Thoracic aorta (tissue), 2 donors: ENCODE measurements around the gene IL2. TPM values are rescaled to one million over a fixed set of nuclear protein-coding genes. Genes with fewer than 3 reads are reported as not detected.

ENCODE experiments used
- ATAC-seq: fragments of 150-250 bp; one replicate; pipeline ENCODE4 v1.8.0; 2017; ENCODE audit warnings: low read depth; ENCODE audit not compliant: insufficient number of reproducible peaks, low FRiP score
- DNase-seq: peaks from one replicate; pipeline ENCODE4 v3.0.0-alpha.2; 2020; ENCODE audit warnings: low spot score
- H3K27ac ChIP-seq, 2 donors: fragments of 200-600 bp; sonication (generic); 1 replicate in 1 of 2; 2 replicates in 1 of 2; pipeline ENCODE4 v1.5.1; 2016; ENCODE audit warnings: mild to moderate bottlenecking in 2 of 2, moderate library complexity in 2 of 2
- H3K27me3 ChIP-seq: fragments of 200-600 bp; sonication (generic); replicated peaks from 2 replicates; pipeline ENCODE4 v1.6.0; 2016; ENCODE audit warnings: mild to moderate bottlenecking; ENCODE audit not compliant: insufficient read depth
- H3K36me3 ChIP-seq: fragments of 200-600 bp; sonication (generic); one replicate; pipeline ENCODE4 v1.5.1; 2016
- H3K4me1 ChIP-seq, 2 donors: fragments of 200-600 bp; sonication (generic); 1 replicate in 1 of 2; 2 replicates in 1 of 2; pipeline versions ENCODE4 v1.5.1 to v1.6.0; 2016; ENCODE audit warnings: low read depth in 2 of 2, mild to moderate bottlenecking in 1 of 2; ENCODE audit not compliant: control insufficient read depth in 1 of 2
- H3K4me3 ChIP-seq: fragments of 200-600 bp; sonication (generic); 2 replicates; pipeline ENCODE4 v1.5.1; 2016; ENCODE audit warnings: mild to moderate bottlenecking
- H3K9me3 ChIP-seq: fragments of 200-600 bp; sonication (generic); 2 replicates; pipeline ENCODE4 v1.5.1; 2016
- CTCF ChIP-seq: fragments of 200-600 bp; sonication (generic); IDR thresholded peaks from one replicate; pipeline ENCODE4 v1.5.1; 2019; ENCODE audit warnings: antibody characterized with exemption
- total RNA-seq, 2 donors: library from RNA; depleted of rRNA; stranded (reverse); fragments of >200 nt; gene quantifications; one replicate each; pipeline versions ENCODE4 v1.1.0 to v1.2.3, GENCODE V29; 2016

The IL2 gene
- total RNA-seq, 2 donors from 2014 or later: not detected

DNA sequence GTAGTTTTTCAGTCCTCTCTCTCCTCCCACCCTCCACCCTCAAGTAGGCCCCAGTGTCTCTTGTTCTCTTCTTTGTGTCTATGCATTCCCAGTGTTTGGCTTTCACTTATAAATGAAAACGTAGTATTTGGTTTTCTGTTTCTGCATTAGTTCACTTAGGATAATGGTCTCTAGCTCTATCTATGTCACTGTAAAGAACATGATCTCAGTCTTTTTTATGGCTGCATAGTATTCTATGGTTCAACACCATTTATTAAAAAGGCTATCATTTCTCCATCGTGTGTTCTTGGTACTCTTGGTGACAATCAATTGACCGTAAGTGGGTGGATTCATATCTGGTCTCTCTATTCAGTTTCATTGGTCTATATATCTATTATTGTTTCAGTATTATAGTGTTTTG, 18.7 kb upstream of the IL2 start:
- DNase-seq: no peak
- Histone ChIP-seq H3K9me3 (no peaks in the 10 kb centered on the region), H3K4me3 (no peak overlapping the region), H3K36me3 (no peaks in the 10 kb centered on the region), H3K27ac (no peak overlapping the region), H3K27me3 (no peaks in the 10 kb centered on the region), H3K4me1 (no peaks in the 10 kb centered on the region)
- TF ChIP-seq CTCF: no peak
- no peak for ATAC-seq

- Histone ChIP-seq H3K36me3 (no peaks in the 10 kb centered on the region), H3K9me3 (no peaks in the 10 kb centered on the region), H3K27me3 (no peaks in the 10 kb centered on the region), H3K27ac (no peak overlapping the region), H3K4me1 (no peaks in the 10 kb centered on the region), H3K4me3 (no peak overlapping the region)
- ATAC-seq: no peak
- no peak for DNase-seq
- TF ChIP-seq CTCF: no peak
These were observed 12.9 kb upstream of the IL2 start for GRCh38 chr4:122469457-122469856.

DNA sequence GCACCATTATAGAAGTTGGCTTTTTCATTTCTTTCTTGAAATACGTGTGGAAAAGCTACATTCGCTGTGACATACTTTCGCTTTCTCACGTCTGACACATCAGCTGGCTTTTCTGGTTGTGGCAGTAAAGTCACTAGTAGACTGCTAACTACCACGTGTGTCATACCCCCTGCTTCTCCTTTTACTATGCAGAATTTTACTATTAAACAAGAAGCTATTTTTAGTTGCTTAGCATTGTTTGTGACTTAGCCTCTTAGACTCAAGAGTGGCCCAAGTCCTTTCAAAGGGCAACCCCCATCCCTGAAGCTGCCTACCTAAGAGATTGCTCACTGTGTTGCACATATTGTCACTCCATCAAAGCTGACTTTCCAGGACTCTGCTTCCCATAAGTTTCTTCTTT, 2.1 kb upstream of the IL2 start:
- H3K4me3 ChIP-seq: peak overlapping the region; percentile 61

GRCh38 chr4:122453384-122453995, 3.0 kb downstream of the IL2 start:
- ATAC-seq (no peak), DNase-seq (no peak)
- no peak for TF ChIP-seq CTCF
- Histone ChIP-seq H3K4me1 (no peaks in the 10 kb centered on the region), H3K36me3 (no peaks in the 10 kb centered on the region), H3K27ac (no peak overlapping the region), H3K4me3 (no peak overlapping the region), H3K9me3 (no peaks in the 10 kb centered on the region), H3K27me3 (no peaks in the 10 kb centered on the region)

More for the DNA sequence above, 2.1 kb upstream of the IL2 start:
- Histone ChIP-seq H3K27ac (no peak overlapping the region), H3K27me3 (no peaks in the 10 kb centered on the region), H3K9me3 (no peaks in the 10 kb centered on the region), H3K4me1 (no peaks in the 10 kb centered on the region), H3K36me3 (no peaks in the 10 kb centered on the region)
- DNase-seq (no peak), ATAC-seq (no peak)
- TF ChIP-seq CTCF: no peak

GRCh38 chr4:122450847-122451246, 5.7 kb downstream of the IL2 start:
- DNase-seq (no peak), ATAC-seq (no peak)
- Histone ChIP-seq H3K4me3 (no peak overlapping the region), H3K4me1 (no peaks in the 10 kb centered on the region), H3K36me3 (no peaks in the 10 kb centered on the region), H3K27ac (no peak overlapping the region), H3K9me3 (no peaks in the 10 kb centered on the region), H3K27me3 (no peaks in the 10 kb centered on the region)
- TF ChIP-seq CTCF: no peak
